Spleen (tissue), 11 donors: ENCODE results near the gene PMF1. TPM values are rescaled to one million over a fixed set of nuclear protein-coding genes. Genes with fewer than 3 reads are reported as not detected.
A peak's percentile ranks its signal among the peaks of the same experiment; 100 is the strongest.
"Not testable (repeated sequence)": the region's sequence is repeated elsewhere in the genome, so short reads cannot be mapped to it uniquely, and the experiment has no call there.

Experiments
- DNase-seq: peaks from one replicate; pipeline ENCODE4 v3.0.0-alpha.2; 2020
- H3K27ac ChIP-seq, 8 donors: fragments of 200-600 bp; sonication (generic) in 7 of 8; 1 replicate in 4 of 8; 2 replicates in 4 of 8; pipeline versions ENCODE4 v1.5.0 to v1.8.0; 2016 to 2021; ENCODE audit warnings: inconsistent platforms in 4 of 8, mild to moderate bottlenecking in 4 of 8, moderate library complexity in 1 of 8
- H3K27me3 ChIP-seq, 7 donors: fragments of 200-600 bp; sonication (generic) in 6 of 7; replicated peaks in 1 of 7; 1 replicate in 4 of 7; 2 replicates in 3 of 7; pipeline versions ENCODE4 v1.5.0 to v1.8.0; 2016 to 2021; ENCODE audit warnings: inconsistent platforms in 3 of 7, mild to moderate bottlenecking in 1 of 7
- H3K36me3 ChIP-seq, 6 donors: fragments of 200-600 bp; sonication (generic) in 5 of 6; 1 replicate in 4 of 6; 2 replicates in 2 of 6; pipeline versions ENCODE4 v1.5.0 to v1.8.0; 2016 to 2021; ENCODE audit warnings: inconsistent platforms in 2 of 6
- H3K4me1 ChIP-seq, 6 donors: fragments of 200-600 bp; sonication (generic) in 5 of 6; 1 replicate in 3 of 6; 2 replicates in 3 of 6; pipeline versions ENCODE4 v1.5.0 to v1.8.0; 2016 to 2021; ENCODE audit warnings: inconsistent platforms in 3 of 6
- H3K4me3 ChIP-seq, 8 donors: fragments of 200-600 bp; sonication (generic) in 7 of 8; 1 replicate in 4 of 8; 2 replicates in 4 of 8; pipeline versions ENCODE4 v1.5.0 to v1.8.0; 2016 to 2021; ENCODE audit warnings: inconsistent platforms in 4 of 8, mild to moderate bottlenecking in 4 of 8, moderate library complexity in 2 of 8
- H3K9me3 ChIP-seq, 8 donors: fragments of 200-600 bp; sonication (generic) in 7 of 8; 1 replicate in 4 of 8; 2 replicates in 4 of 8; pipeline versions ENCODE4 v1.5.0 to v1.8.0; 2016 to 2021; ENCODE audit warnings: inconsistent platforms in 4 of 8
- POLR2A ChIP-seq, 3 donors: fragments of 450-650 bp; IDR thresholded peaks; one replicate each; pipeline ENCODE4 v1.5.1; 2017; ENCODE audit warnings: antibody characterized with exemption in 3 of 3, mild to moderate bottlenecking in 1 of 3
- POLR2AphosphoS5 ChIP-seq, 3 donors: sonication (generic); formaldehyde crosslinking; IDR thresholded peaks; one replicate each; pipeline ENCODE4 v1.5.1; 2017; ENCODE audit warnings: antibody characterized with exemption in 3 of 3
- WGBS, 5 donors: extraction: QIAGEN DNeasy Blood & Tissue Kit in 3 of 5; methylation state at CpG; one replicate each; pipeline versions ENCODE4 v1.1.5 to v1.1.7; 2013 to 2018; 5-methylcytosine and 5-hydroxymethylcytosine counted together
- intact Hi-C: fragments of 100-400 bp; cut with DNase I; formaldehyde crosslinking; loops from one replicate; pipeline ENCODE4 v1.15.0; 2023; ENCODE audit warnings: low total_unique reads
- polyA plus RNA-seq, 3 donors: library from polyadenylated mRNA; stranded (reverse); fragments of 200-250 nt; gene quantifications; one replicate each; pipeline ENCODE4 v1.2.1, GENCODE V29; 2013
- total RNA-seq, 7 donors: library from RNA; depleted of rRNA in 3 of 7; stranded (reverse); fragments of >200 nt in 3 of 7; fragmentation: NEBNext Ultra II Directional in 4 of 7; extraction: Animal tissue kit (Norgen Biotek cat#: 25700) in 4 of 7; gene quantifications; one replicate each; pipeline versions ENCODE4 v1.1.0 to v1.2.1, GENCODE V29; 2016 to 2021
- TF ChIP-seq, protein P1 (sequence below), 11 experiments: fragments of 200-600 bp in 7 of 11; fragments of 450-650 bp in 4 of 11; sonication (generic) in 4 of 11; IDR thresholded peaks in 8 of 11; conservative IDR thresholded peaks in 3 of 11; 1 replicate in 7 of 11; 2 replicates in 4 of 11; pipeline versions ENCODE4 v1.4.0 to v1.8.0; 2016 to 2021; ENCODE audit warnings: antibody characterized with exemption in 11 of 11, inconsistent platforms in 4 of 11, mild to moderate bottlenecking in 1 of 11
- donor health status: healthy with polysubstance abuse.
- donor health status: DM: no; HTN: no; CAD: no; lungs with moderate emphysema.
- donor health status: DM: no; HTN: no; CAD: no.
- donor health status: Bipolar disorder and iron deficiency.
- donor health status: healthy.
- donor health status: DM: no; HTN: no; CAD: no.
- donor health status: DM: yes; HTN: yes; CAD: no.

Gene PMF1
- total and polyA plus RNA-seq, 10 donors, result 43.8 to 97.6 (median 60.4) TPM

DNA sequence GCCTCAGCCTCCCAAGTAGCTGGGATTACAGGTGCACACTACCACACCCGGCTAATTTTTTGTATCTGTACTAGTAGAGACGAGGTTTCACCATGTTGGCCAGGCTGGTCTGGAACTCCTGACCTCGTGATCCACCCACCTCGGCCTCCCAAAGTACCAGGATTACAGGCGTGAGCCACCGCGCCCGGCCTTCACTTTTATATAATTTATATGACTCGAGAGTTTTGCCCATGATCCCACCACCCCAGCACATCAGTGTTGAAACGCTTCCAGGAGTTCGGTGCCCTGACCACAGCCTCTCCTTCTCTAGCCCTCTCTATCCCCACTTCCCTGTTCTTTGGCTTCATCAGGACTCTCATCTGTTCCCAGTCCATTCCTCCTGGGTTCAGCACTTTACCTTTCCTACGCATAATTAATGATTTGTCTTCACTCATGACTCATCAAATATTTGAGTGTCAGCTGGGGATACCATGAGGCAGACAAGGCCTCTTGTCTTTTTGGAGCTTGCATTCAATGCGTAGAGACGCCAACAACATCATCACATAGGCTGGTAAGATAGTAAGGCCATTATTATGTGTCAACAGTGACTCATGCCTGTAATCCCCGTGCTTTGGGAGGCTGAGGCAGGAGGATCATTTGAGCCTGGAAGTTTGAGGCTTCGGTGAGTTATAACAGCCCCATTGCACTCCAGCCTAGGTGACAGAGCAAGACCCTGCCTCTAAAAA is 1.4 kb downstream of the PMF1 start:
- 76 to 87% (median 82%) methylated on average over 16 of the region's 16 CpGs for WGBS, 5 donors
- peak overlapping the region in 7 of 8 donors; percentile 93 to 99 (median 97) for H3K27ac ChIP-seq
- peaks cover 27 to 70% (median 48%) of the 10 kb centered on the region in 6 donors for H3K4me1 ChIP-seq
- no peak for DNase-seq
- peak overlapping the region in 7 of 8 donors; percentile 53 to 82 (median 58) for H3K4me3 ChIP-seq
- TF ChIP-seq, protein P1, sequence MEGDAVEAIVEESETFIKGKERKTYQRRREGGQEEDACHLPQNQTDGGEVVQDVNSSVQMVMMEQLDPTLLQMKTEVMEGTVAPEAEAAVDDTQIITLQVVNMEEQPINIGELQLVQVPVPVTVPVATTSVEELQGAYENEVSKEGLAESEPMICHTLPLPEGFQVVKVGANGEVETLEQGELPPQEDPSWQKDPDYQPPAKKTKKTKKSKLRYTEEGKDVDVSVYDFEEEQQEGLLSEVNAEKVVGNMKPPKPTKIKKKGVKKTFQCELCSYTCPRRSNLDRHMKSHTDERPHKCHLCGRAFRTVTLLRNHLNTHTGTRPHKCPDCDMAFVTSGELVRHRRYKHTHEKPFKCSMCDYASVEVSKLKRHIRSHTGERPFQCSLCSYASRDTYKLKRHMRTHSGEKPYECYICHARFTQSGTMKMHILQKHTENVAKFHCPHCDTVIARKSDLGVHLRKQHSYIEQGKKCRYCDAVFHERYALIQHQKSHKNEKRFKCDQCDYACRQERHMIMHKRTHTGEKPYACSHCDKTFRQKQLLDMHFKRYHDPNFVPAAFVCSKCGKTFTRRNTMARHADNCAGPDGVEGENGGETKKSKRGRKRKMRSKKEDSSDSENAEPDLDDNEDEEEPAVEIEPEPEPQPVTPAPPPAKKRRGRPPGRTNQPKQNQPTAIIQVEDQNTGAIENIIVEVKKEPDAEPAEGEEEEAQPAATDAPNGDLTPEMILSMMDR (IDR thresholded peaks at IDR 0.05 in 8 of 11, conservative IDR thresholded peaks at IDR 0.05 in 3 of 11), result no peak
- no peak for TF ChIP-seq POLR2A (IDR thresholded peaks at IDR 0.05)
- no peak for TF ChIP-seq POLR2AphosphoS5 (IDR thresholded peaks at IDR 0.05)
- H3K27me3 ChIP-seq, result no peaks in the 10 kb centered on the region
- intact Hi-C loops, result no loop called here
- peaks cover 0 to 59% (median 10%) of the 10 kb centered on the region in 6 donors for H3K36me3 ChIP-seq
- H3K9me3 ChIP-seq, result no peaks in the 10 kb centered on the region

GRCh38 chr1:156216361-156217086 is 3.7 kb downstream of the PMF1 start:
- peaks cover 0 to 59% (median 13%) of the 10 kb centered on the region in 6 donors for H3K36me3 ChIP-seq
- H3K4me3 ChIP-seq, H3K27me3 ChIP-seq, intact Hi-C loops, H3K9me3 ChIP-seq: not testable (repeated sequence)
- 90 to 97% (median 92%) methylated on average over 54 to 55 of the region's 55 CpGs for WGBS, 5 donors
- H3K27ac ChIP-seq, result peak overlapping the region in 4 of 8 donors; percentile 85 to 99 (median 87)
- peaks cover 27 to 90% (median 51%) of the 10 kb centered on the region in 6 donors for H3K4me1 ChIP-seq
- DNase-seq, result peak; percentile 72

GRCh38 chr1:156217871-156218270 is 5.1 kb downstream of the PMF1 start:
- Histone ChIP-seq H3K27ac (peak overlapping the region; percentile 49 to 99 (median 85)), H3K4me1 (peaks cover 21 to 85% (median 45%) of the 10 kb centered on the region in 6 donors), H3K36me3 (peaks cover 0 to 67% (median 26%) of the 10 kb centered on the region in 6 donors), H3K4me3 (peak overlapping the region in 1 of 8 donors; percentile 46), H3K9me3 (no peaks in the 10 kb centered on the region), H3K27me3 (no peaks in the 10 kb centered on the region)
- intact Hi-C loops, result no loop called here
- DNase-seq, result no peak
- WGBS, 5 donors, result 12 to 29% (median 24%) methylated on average over 2 of the region's 2 CpGs
- TF ChIP-seq, protein P1 (IDR thresholded peaks at IDR 0.05 in 8 of 11, conservative IDR thresholded peaks at IDR 0.05 in 3 of 11), result no peak
- TF ChIP-seq POLR2A (IDR thresholded peaks at IDR 0.05) (no peak), POLR2AphosphoS5 (IDR thresholded peaks at IDR 0.05) (peak in 1 of 3 donors; percentile 4)

GRCh38 chr1:156220226-156220625 is 7.4 kb downstream of the PMF1 start:
- 92 to 98% (median 96%) methylated on average over 9 of the region's 9 CpGs for WGBS, 5 donors
- H3K27ac ChIP-seq, result peak overlapping the region in 1 of 8 donors; percentile 99

More at GRCh38 chr1:156220226-156220625, 7.4 kb downstream of the PMF1 start:
- peak; percentile 50 for DNase-seq
- H3K4me1 ChIP-seq, result peaks cover 7 to 71% (median 31%) of the 10 kb centered on the region in 6 donors
- H3K27me3 ChIP-seq, result no peaks in the 10 kb centered on the region
- peaks cover 0 to 75% (median 44%) of the 10 kb centered on the region in 6 donors for H3K36me3 ChIP-seq
- TF ChIP-seq, protein P1 (IDR thresholded peaks at IDR 0.05 in 8 of 11, conservative IDR thresholded peaks at IDR 0.05 in 3 of 11), result no peak
- H3K4me3 ChIP-seq, result no peak overlapping the region
- H3K9me3 ChIP-seq, result no peaks in the 10 kb centered on the region
- intact Hi-C loops, result loop anchor here (5.0 kb wide), 1 partner anchor 128 kb away; no protein-coding TSS in a partner anchor
